HEK293 (cell line): ENCODE results near the gene RABL3.

Source experiments
- CTCF ChIA-PET: fragments of 350-600 bp; formaldehyde crosslinking; extraction: SDS; loops from one replicate; lab custom pipeline; 2021; ENCODE audit warnings: antibody characterized with exemption; lab: Yijun Ruan, JAX
- POLR2A ChIA-PET: fragments of 300-600 bp; formaldehyde crosslinking; extraction: SDS; loops from one replicate; lab custom pipeline; 2020; ENCODE audit warnings: antibody characterized with exemption, inconsistent platforms; lab: Yijun Ruan, JAX
- H3K27ac ChIP-seq: fragments of 200-500 bp; sonication (Bioruptor generic); 2 replicates; pipeline ENCODE4 v1.5.1; 2014; ENCODE audit warnings: low read depth, low read length, control low read depth, inconsistent platforms; ENCODE audit errors: extremely low read depth
- H3K36me3 ChIP-seq, 2 experiments: fragments of 200-500 bp in 1 of 2; sonication (Bioruptor generic) in 1 of 2; 1 replicate in 1 of 2; 2 replicates in 1 of 2; pipeline ENCODE4 v1.5.1; 2014 to 2017; ENCODE audit warnings: inconsistent platforms in 2 of 2, low read length in 2 of 2; ENCODE audit not compliant: control insufficient read depth in 2 of 2, insufficient read depth in 1 of 2
- H3K4me1 ChIP-seq: fragments of 200-500 bp; sonication (Bioruptor generic); 2 replicates; pipeline ENCODE4 v1.5.1; 2014; ENCODE audit warnings: mild to moderate bottlenecking, low read length, inconsistent platforms; ENCODE audit not compliant: control insufficient read depth, insufficient read depth
- H3K4me3 ChIP-seq: 2 replicates; pipeline ENCODE4 v1.5.1; 2011; ENCODE audit warnings: low read depth, mild to moderate bottlenecking, control low read depth, low read length, moderate library complexity
- H3K9me3 ChIP-seq: fragments of 200-500 bp; sonication (Bioruptor generic); 2 replicates; pipeline ENCODE4 v1.5.1; 2014; ENCODE audit warnings: low read depth, low read length, inconsistent platforms; ENCODE audit not compliant: control insufficient read depth, insufficient read depth
- GFI1B ChIP-seq: fragments of 450-650 bp; formaldehyde crosslinking; IDR thresholded peaks from 2 replicates; pipeline ENCODE4 v1.5.1; 2016; ENCODE audit warnings: missing biosample characterization, missing genetic modification characterization
- HOXD13 ChIP-seq: sonication (generic); formaldehyde crosslinking; IDR thresholded peaks from 2 replicates; pipeline ENCODE4 v1.8.0; 2022; ENCODE audit warnings: missing genetic modification reagents, borderline replicate concordance
- MZF1 ChIP-seq: fragments of 450-650 bp; formaldehyde crosslinking; IDR thresholded peaks from 2 replicates; pipeline ENCODE4 v1.5.1; 2017; ENCODE audit warnings: missing biosample characterization, missing genetic modification characterization, borderline replicate concordance
- RBAK ChIP-seq: fragments of 450-650 bp; formaldehyde crosslinking; IDR thresholded peaks from 2 replicates; pipeline ENCODE4 v1.5.1; 2016; ENCODE audit warnings: missing biosample characterization, missing genetic modification characterization
- ZNF132 ChIP-seq: fragments of 450-650 bp; formaldehyde crosslinking; IDR thresholded peaks from 2 replicates; pipeline ENCODE4 v1.5.1; 2017; ENCODE audit warnings: missing biosample characterization, missing genetic modification characterization, borderline replicate concordance
- ZNF155 ChIP-seq: fragments of 450-650 bp; formaldehyde crosslinking; IDR thresholded peaks from 2 replicates; pipeline ENCODE4 v1.5.1; 2016; ENCODE audit warnings: missing biosample characterization, missing genetic modification characterization
- ZNF394 ChIP-seq: fragments of 450-650 bp; formaldehyde crosslinking; IDR thresholded peaks from 2 replicates; pipeline ENCODE4 v1.5.1; 2016; ENCODE audit warnings: missing biosample characterization, missing genetic modification characterization, mild to moderate bottlenecking, moderate library complexity, borderline replicate concordance
- ZNF473 ChIP-seq: fragments of 450-650 bp; formaldehyde crosslinking; IDR thresholded peaks from 2 replicates; pipeline ENCODE4 v1.5.1; 2017; ENCODE audit warnings: missing biosample characterization, missing genetic modification characterization
- ZNF654 ChIP-seq: fragments of 450-650 bp; formaldehyde crosslinking; IDR thresholded peaks from 2 replicates; pipeline ENCODE4 v1.5.1; 2016; ENCODE audit warnings: low read depth, missing biosample characterization, missing genetic modification characterization
- ZNF791 ChIP-seq: fragments of 450-650 bp; formaldehyde crosslinking; IDR thresholded peaks from 2 replicates; pipeline ENCODE4 v1.5.1; 2016; ENCODE audit warnings: missing biosample characterization, missing genetic modification characterization
- ZNF843 ChIP-seq: fragments of 450-650 bp; formaldehyde crosslinking; IDR thresholded peaks from 2 replicates; pipeline ENCODE4 v1.5.1; 2016; ENCODE audit warnings: missing biosample characterization, missing genetic modification characterization
- TF ChIP-seq, protein P1 (sequence below): fragments of 450-650 bp; formaldehyde crosslinking; conservative IDR thresholded peaks from 2 replicates; pipeline ENCODE4 v1.5.1; 2016; ENCODE audit warnings: low read depth, missing biosample characterization, missing genetic modification characterization
- TF ChIP-seq, protein P2 (sequence below): fragments of 450-650 bp; formaldehyde crosslinking; IDR thresholded peaks from 2 replicates; pipeline ENCODE4 v1.5.1; 2016; ENCODE audit warnings: missing biosample characterization, missing genetic modification characterization
- TF ChIP-seq, protein P3 (sequence below): fragments of 450-650 bp; IDR thresholded peaks from 2 replicates; pipeline ENCODE4 v1.5.1; 2018; ENCODE audit warnings: missing biosample characterization, missing genetic modification characterization
- TF ChIP-seq, protein P4 (sequence below): fragments of 450-650 bp; formaldehyde crosslinking; IDR thresholded peaks from 2 replicates; pipeline ENCODE4 v1.5.1; 2016; ENCODE audit warnings: missing biosample characterization, missing genetic modification characterization

RABL3 gene

DNA sequence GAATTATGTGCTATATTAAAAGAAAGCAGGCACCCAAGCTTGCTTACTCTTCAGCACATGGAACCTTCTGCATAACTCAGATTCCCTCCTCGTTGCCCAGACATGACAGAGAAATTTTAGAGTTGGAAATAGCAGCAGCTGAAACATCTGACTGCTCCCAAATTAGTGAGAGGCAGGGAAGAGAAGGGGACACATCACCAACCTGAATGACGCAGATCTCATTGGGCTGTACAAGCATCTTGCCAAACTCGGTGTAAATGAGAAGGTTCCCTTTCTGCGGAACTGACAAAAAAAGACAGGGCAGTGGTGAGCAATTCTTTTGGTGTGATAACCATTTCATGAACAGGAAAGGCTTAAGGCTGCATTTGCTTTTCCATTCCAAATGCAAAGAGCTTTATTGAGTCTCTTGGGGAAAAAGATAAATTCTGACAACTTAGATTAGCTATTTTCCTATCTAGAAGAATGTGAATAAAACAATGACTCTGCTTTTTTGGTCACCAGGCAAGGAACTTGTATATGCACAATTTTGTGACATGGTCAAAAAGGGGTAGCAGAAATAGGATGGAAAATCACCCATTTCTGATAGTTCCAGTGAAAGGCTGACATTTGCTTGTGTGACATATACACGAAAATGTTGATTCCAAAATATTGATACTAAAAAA, 95.4 kb downstream of the RABL3 start:
- no peak for TF ChIP-seq MZF1 (tag by site-specific recombination)
- TF ChIP-seq ZNF791 (tag by site-specific recombination), result no peak
- no peak for TF ChIP-seq ZNF155 (tag by site-specific recombination)
- TF ChIP-seq RBAK (tag by site-specific recombination), result no peak
- TF ChIP-seq ZNF394 (tag by site-specific recombination), result no peak
- TF ChIP-seq ZNF473 (tag by site-specific recombination), result no peak
- no peak for TF ChIP-seq ZNF843 (tag by site-specific recombination)
- no peak for TF ChIP-seq GFI1B (tag by site-specific recombination)
- no peak for TF ChIP-seq ZNF132 (tag by site-specific recombination)
- TF ChIP-seq, protein P1, sequence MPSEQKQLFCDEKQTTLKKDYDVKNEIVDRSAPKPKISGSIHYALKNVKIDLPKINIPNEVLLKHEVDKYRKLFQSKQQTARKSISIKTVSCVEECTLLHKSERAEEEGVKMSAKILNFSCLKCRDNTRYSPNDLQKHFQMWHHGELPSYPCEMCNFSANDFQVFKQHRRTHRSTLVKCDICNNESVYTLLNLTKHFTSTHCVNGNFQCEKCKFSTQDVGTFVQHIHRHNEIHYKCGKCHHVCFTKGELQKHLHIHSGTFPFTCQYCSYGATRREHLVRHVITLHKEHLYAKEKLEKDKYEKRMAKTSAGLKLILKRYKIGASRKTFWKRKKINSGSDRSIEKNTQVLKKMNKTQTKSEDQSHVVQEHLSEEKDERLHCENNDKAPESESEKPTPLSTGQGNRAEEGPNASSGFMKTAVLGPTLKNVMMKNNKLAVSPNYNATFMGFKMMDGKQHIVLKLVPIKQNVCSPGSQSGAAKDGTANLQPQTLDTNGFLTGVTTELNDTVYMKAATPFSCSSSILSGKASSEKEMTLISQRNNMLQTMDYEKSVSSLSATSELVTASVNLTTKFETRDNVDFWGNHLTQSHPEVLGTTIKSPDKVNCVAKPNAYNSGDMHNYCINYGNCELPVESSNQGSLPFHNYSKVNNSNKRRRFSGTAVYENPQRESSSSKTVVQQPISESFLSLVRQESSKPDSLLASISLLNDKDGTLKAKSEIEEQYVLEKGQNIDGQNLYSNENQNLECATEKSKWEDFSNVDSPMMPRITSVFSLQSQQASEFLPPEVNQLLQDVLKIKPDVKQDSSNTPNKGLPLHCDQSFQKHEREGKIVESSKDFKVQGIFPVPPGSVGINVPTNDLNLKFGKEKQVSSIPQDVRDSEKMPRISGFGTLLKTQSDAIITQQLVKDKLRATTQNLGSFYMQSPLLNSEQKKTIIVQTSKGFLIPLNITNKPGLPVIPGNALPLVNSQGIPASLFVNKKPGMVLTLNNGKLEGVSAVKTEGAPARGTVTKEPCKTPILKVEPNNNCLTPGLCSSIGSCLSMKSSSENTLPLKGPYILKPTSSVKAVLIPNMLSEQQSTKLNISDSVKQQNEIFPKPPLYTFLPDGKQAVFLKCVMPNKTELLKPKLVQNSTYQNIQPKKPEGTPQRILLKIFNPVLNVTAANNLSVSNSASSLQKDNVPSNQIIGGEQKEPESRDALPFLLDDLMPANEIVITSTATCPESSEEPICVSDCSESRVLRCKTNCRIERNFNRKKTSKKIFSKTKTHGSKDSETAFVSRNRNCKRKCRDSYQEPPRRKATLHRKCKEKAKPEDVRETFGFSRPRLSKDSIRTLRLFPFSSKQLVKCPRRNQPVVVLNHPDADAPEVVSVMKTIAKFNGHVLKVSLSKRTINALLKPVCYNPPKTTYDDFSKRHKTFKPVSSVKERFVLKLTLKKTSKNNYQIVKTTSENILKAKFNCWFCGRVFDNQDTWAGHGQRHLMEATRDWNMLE (tag by site-specific recombination), result no peak
- TF ChIP-seq, protein P2, sequence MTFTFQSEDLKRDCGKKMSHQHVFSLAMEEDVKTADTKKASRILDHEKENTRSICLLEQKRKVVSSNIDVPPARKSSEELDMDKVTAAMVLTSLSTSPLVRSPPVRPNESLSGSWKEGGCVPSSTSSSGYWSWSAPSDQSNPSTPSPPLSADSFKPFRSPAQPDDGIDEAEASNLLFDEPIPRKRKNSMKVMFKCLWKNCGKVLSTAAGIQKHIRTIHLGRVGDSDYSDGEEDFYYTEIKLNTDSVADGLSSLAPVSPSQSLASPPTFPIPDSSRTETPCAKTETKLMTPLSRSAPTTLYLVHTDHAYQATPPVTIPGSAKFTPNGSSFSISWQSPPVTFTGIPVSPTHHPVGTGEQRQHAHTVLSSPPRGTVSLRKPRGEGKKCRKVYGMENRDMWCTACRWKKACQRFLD, result no peak
- TF ChIP-seq, protein P3, sequence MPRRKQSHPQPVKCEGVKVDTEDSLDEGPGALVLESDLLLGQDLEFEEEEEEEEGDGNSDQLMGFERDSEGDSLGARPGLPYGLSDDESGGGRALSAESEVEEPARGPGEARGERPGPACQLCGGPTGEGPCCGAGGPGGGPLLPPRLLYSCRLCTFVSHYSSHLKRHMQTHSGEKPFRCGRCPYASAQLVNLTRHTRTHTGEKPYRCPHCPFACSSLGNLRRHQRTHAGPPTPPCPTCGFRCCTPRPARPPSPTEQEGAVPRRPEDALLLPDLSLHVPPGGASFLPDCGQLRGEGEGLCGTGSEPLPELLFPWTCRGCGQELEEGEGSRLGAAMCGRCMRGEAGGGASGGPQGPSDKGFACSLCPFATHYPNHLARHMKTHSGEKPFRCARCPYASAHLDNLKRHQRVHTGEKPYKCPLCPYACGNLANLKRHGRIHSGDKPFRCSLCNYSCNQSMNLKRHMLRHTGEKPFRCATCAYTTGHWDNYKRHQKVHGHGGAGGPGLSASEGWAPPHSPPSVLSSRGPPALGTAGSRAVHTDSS (tag by site-specific recombination), result no peak
- TF ChIP-seq ZNF654 (tag by site-specific recombination), result no peak
- TF ChIP-seq, protein P4, sequence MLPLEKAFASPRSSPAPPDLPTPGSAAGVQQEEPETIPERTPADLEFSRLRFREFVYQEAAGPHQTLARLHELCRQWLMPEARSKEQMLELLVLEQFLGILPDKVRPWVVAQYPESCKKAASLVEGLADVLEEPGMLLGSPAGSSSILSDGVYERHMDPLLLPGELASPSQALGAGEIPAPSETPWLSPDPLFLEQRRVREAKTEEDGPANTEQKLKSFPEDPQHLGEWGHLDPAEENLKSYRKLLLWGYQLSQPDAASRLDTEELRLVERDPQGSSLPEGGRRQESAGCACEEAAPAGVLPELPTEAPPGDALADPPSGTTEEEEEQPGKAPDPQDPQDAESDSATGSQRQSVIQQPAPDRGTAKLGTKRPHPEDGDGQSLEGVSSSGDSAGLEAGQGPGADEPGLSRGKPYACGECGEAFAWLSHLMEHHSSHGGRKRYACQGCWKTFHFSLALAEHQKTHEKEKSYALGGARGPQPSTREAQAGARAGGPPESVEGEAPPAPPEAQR (tag by site-specific recombination), result no peak
- TF ChIP-seq HOXD13 (CRISPR knock-in tag), result no peak
- TF ChIP-seq, all 188 proteins: peak for 0
- ChIA-PET POLR2A (no interaction called here), CTCF (interaction anchor here (0.9 kb wide), 1 partner anchor 85 kb away, joined by 3 read pairs; no protein-coding TSS in a partner anchor)
- H3K4me1 ChIP-seq, result no peaks in the 10 kb centered on the region
- H3K27ac ChIP-seq, result no peak overlapping the region
- H3K4me3 ChIP-seq, result no peak overlapping the region
- H3K36me3 ChIP-seq, result no peaks in the 10 kb centered on the region
- no peaks in the 10 kb centered on the region for H3K9me3 ChIP-seq
